Iris pigment epithelial cell (primary cell): ENCODE data around the gene KCTD11.

Experiments
- DNase-seq: peaks from one replicate; pipeline ENCODE4 v3.0.0-alpha.2; 2011; ENCODE audit warnings: low read depth

The KCTD11 gene

GRCh38 chr17:7351665-7352502 lies at the start of gene KCTD11:
TSS of gene KCTD11 (plus strand) at chr17:7352162.
- peak; percentile 90 for DNase-seq

DNA sequence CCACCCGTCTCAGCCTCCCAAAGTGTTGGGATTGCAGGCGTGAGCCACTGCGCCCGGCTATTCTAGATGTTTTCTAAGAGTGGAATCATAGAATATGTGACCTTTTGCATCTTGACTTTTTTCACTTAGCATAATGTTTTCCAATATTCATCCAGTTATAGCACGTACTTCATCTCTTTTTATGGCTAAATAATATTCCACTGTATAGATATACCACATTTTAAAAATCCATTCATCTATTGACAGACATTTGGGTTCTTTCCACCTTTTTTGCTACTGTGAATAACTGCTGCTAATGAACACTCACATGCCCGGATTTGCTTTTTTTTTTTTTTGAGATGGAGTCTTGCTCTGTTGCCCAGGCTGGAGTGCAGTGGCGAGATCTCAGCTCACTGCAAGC lies 47.8 kb upstream of the KCTD11 start:
- no peak for DNase-seq

- DNase-seq = peak; percentile 100
Measured at GRCh38 chr17:7306911-7307685, 44.9 kb upstream of the KCTD11 start, which contains the start of gene EIF5A. TSS of gene EIF5A (plus strand) at chr17:7307628. CDS start at chr17:7309636, 2,008 bp downstream.

GRCh38 chr17:7307686-7308624 lies 44.0 kb upstream of the KCTD11 start:
- DNase-seq = peak; percentile 38

- DNase-seq = peak; percentile 86
Measured at GRCh38 chr17:7308625-7309433, 43.1 kb upstream of the KCTD11 start.

- no peak for DNase-seq
Measured at GRCh38 chr17:7309628-7310027, 42.3 kb upstream of the KCTD11 start.

GRCh38 chr17:7311110-7311705 lies 40.8 kb upstream of the KCTD11 start:
- DNase-seq = no peak

DNA sequence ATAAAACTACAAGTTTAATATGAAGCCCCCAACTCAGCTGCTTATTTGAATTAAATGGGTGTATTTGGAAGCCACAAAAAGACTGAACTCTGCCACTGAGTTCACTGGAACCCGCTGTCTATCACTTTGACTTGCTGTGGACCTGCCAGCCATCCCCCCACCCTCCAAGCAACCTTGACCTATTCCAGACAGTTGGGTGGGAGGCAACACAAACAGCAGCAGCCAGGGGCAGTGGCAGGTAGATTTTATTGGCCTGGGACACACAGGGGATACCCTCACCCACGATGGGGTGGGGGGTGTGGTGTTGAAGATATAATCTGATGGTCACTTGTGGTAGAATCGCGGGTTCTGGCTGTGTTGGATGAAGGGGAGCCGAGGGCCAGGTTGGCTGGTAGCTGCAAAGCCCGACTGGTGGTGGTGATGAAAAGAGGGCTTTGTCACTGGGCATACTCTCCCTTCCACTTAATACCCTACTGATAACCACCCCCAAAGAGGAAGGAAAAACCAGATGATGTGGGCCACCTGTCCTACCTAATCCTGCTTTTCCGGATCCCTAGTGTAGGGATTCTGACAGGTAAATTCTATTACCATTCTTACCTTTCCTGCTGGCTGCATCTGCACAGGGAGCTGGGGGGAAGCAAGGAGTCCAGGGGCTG lies 39.4 kb upstream of the KCTD11 start:
- DNase-seq = no peak

DNA sequence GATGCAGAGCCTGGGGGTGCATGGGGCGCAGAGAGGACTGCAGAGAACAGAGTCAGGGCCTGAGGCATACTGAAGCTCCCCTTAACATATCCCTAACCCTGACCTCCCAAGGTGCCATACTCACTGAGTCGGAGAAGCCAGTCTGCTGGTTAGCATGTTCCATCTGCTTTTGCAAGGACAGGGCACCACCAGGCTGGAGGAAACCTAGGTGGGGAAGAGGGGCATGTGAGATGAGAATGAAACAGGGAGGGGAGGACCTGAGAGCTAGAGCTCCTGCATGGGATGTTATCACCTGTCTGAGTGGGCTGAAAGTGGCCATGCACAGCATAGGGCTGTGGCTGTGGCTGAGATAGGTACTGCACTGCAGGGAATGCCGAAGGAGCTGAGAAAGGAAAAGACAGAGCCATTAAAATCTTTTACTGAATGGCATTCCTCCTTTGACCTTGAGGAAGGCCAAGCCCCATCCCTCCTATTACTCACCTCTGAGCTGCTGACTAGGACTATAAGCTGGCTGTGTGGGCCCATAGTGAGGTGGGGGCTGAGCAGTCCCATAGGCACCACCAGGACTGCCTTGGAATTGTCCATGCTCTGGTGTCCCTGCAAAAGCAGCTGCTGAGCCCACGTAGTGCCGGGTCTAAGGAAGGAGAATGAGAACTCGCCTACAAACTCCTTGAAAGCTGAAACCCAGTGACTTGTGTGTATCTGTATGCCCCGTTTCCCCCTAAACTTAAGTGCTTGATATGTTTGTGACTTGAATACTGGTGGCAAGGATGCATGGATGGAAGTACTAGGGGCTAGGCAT lies 38.7 kb upstream of the KCTD11 start:
- no peak for DNase-seq

- peak; percentile 42 for DNase-seq
Measured at GRCh38 chr17:7313890-7314718, 37.9 kb upstream of the KCTD11 start.

DNA sequence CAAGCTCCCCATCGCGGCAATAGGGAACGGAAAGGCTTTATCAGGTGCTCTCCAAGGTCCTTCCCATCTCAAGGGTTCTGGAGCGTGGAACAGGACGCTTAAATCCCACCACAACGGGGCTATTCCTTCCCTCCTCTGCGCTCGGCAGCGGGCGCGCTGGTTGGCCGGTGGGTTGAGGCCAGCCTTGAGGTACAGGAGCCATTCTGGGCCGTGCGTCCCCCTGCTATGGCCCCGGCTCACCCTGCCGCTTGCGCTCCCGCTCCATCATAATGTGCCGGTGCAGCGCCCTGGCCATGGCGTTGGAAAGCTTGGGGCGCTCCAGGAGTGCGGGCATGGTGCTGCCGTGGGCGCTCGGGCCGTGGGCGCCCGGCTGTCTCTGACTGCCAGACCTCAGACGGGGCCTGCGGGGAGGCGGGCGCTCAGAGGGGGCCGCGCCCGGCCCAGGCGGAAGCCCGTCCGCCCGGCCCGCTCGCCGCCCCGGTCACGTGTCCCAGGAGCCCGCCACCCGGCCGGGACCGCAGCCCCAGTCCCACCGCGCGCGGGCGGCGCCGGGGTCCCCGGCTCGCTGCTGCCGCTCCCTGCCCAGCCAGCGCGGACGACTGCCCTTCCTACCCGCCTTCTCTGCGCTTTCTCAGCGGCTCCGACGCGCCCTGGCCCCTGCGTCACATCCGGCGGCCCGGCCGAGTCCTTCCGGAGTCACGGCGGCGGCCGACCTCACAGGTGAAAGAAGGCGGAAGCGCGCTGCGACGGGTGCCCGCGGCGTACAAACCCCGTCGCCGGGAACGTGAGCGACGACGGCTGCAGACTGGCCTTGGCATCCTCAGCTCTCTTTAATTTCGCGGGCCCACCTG lies 37.0 kb upstream of the KCTD11 start, which contains the start of gene GPS2:
Gene GPS2, minus strand, starts transcription at position 642 of the 851 bp plus-strand sequence. Its CDS starts 308 bp downstream, at position 334.
- peak; percentile 84 for DNase-seq

- DNase-seq = no peak
Measured at GRCh38 chr17:7315570-7316235, 36.3 kb upstream of the KCTD11 start.

GRCh38 chr17:7317161-7317803 lies 34.7 kb upstream of the KCTD11 start:
- no peak for DNase-seq

DNA sequence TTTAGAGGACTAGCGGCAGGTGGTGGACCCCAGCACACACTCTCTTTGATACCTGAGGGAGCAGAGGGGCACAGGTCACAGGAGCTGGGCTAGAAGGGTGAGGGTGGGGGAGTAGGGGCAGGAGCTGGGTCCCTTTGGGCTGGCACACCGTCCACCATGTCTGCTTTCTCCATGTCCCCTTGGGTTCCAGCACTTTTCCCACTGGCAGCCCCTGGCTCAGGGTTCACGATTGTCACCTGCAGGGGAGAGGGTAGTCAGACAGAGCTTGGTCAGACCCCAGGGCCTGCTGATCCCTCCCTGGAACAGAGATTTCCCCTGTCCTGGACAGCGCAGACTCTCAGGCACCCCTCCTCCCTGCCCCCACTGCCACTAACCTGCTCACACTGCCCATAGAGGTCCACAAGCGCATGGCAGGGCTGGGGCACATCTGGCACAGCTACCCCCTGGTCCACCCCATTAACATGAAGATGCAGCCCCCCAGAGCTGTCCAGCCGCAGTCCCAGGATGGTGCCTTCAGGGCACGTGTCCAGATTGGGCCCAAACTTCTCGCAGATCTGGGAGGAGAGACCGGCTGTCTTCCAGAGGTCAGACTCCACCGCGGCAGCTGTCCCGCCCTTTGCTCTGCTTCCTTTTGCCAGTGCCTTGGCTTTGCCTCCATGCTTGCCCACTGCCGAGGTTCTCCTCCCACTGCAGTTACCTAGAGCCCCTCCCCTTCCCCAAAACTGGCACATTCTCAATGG lies 33.7 kb upstream of the KCTD11 start:
- no peak for DNase-seq

DNA sequence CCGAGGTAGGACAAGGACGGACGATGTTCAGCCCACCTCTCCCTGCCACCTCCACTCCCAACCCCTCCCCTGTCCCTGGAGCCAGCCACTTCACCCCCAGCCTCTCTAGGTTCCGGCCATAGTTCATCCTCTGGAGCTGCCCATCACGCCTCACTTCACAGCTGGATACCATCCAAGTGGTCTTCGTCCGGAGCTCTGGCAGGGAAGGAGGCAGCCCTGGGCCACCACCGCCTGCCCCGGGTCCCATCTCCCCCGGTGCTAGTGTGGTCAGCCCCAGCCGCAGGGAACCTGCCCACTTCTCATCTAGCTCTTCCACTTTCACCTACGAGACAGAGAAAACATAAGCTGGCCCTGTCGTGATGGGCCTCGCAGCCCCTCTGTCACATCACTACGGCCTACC lies 30.5 kb upstream of the KCTD11 start:
- DNase-seq = no peak
